ENCODE results near the gene ELAC1.

- TF ChIP-seq CTCF (IDR thresholded peaks at IDR 0.05), result no peak
- TF ChIP-seq POLR2A (IDR thresholded peaks at IDR 0.05), result no peak
Observed at GRCh38 chr18:50982086-50982801, 14.4 kb downstream of the ELAC1 start.

Measured in body of pancreas (tissue), 4 donors.